Limb (tissue), 2 donors: ENCODE results near the gene KLK12.

Experiments
- DNase-seq, 2 donors: peaks; one replicate each; pipeline ENCODE4 v3.0.0-alpha.2; 2016; ENCODE audit errors: extremely low spot score in 2 of 2

KLK12 gene

GRCh38 chr19:50983625-50984292 is 51.0 kb downstream of the KLK12 start, which contains the start of gene KLK7:
Gene KLK7, minus strand, starts transcription at chr19:50983917. Its CDS starts 1,518 bp downstream, at chr19:50982399.
- DNase-seq, result no peak

- DNase-seq, result no peak
Observed at GRCh38 chr19:50982186-50982585, 52.6 kb downstream of the KLK12 start.

- DNase-seq, result no peak
Observed at GRCh38 chr19:50981587-50982146, 53.1 kb downstream of the KLK12 start.

- DNase-seq, result no peak
Observed at GRCh38 chr19:50980208-50980607, 54.6 kb downstream of the KLK12 start.

- no peak for DNase-seq
Observed at GRCh38 chr19:50979758-50980157, 55.0 kb downstream of the KLK12 start.
